IPS DF 4.7 (cell line): Measurements from ENCODE around the gene LILRB2.
"Not testable (repeated sequence)": the region's sequence is repeated elsewhere in the genome, so short reads cannot be mapped to it uniquely, and the experiment has no call there.

Experiments
- DNase-seq: peaks from one replicate; pipeline ENCODE4 v3.0.0-alpha.2; 2013; ENCODE audit warnings: low spot score; ENCODE audit errors: extremely low read depth

LILRB2 gene

DNA sequence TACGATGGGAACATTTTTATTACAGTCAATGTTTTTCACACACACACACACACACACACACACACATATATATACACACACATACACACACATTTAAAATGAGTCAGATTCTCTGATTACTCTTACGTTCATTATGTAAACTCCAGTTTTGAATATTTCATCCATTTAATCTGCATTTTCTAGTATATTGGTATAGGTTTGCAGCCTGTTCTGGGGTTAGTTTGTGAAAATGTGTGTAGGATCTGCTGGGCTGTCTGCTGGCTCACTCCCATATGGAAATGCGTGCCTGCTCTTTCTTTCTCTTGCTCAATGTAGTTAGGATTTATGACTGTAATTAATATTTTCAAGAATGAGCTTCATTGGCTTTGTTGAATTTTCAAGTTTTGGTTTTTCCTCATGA is 7.1 kb downstream of the LILRB2 start:
- DNase-seq = no peak

DNA sequence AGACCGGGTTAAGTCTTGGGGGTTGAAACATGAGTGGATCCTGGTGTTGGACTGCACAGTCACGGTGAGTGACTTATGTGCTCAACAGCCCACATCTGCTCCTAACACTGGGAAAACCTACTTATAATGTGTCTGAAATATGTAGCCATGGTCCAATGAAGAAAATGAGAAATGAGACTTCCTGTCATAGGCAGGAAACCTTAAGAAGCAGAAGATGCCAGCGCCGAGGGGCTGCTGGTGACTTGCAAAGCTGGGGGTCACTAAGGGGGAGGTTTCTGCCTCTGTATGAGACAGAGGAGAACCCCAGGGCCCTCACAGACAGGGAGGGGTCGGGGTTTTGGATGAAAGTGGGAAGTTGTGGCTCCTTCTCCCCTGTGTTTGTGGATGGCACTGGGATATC is 8.7 kb downstream of the LILRB2 start:
- not testable (repeated sequence) for DNase-seq

DNA sequence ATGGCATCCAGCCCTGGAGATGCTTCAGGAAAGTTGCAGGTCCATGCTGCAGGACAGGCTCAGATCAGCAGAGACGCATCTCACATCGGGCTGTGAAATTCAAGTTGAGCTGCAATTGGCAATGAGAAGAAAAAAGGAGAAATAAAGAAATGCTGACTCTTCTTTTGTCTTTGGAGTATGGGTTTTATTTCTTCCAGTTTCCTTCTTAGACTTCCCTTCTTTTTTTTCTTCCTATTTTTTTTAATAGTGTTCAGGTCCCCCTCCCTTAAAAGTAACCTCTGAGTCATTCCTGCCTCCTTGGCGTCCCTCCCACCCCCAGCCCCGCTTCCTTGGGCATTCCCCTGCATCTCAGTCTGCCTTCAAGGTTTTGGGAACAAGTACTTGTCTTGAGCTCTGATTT is 9.3 kb downstream of the LILRB2 start:
- not testable (repeated sequence) for DNase-seq

DNA sequence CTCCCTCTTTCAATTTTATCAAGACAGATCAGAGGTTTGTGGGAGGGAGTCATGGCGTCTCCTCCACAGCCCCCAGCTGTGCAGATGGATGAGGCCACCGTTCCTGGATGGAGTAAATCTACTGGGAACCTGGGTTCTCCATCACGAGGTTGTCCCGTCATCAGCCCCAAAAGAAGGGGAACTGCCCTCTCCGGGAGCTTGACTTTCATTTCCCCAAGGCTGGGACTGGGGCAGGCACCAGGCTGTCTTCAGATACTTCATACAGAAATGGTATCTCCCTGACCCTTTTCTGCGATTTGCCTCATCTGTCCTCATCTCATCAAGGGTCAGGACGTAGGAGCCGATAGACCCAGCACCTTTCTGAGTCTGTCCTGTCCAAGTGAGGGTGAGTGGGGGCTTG is 9.8 kb downstream of the LILRB2 start:
- DNase-seq = no peak

DNA sequence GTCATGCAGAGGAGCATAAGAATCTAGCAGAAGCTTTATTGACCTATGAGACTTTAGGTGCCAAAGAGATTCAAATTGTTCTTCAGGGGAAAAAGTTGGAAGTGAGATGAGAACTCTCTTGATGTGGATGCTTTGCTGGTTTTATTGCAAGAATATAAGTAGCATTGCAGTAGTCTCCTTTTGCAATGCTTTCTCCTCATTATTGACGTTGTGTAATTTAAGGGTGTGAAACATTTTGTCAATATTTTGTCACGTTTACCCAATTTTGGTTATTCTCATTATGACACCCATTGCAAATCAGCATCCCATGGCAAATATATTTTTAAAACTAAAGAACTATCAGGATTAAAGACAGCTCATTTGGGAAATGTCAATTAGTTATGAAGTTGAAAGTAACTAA is 12.0 kb downstream of the LILRB2 start:
- DNase-seq = no peak

DNA sequence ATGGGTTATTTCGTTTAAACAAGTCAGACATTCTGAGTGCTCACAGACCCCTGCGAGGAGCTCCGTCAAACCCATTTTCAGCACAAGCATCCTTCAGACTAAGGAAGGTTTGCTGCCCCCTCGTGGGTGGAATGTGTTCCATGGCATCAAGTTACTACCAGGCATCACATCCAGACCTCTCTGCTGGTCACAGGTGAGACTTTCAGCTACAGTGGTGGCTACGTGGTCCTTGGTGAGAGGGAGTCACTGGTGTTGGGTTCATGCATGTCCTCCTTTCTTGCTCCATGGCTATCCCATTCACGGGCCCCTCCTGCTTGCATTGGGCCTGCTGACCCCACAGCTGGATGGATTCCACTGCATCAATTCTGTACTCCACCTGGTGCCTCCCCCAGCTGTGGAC is 14.8 kb downstream of the LILRB2 start:
- DNase-seq = peak; percentile 75

DNA sequence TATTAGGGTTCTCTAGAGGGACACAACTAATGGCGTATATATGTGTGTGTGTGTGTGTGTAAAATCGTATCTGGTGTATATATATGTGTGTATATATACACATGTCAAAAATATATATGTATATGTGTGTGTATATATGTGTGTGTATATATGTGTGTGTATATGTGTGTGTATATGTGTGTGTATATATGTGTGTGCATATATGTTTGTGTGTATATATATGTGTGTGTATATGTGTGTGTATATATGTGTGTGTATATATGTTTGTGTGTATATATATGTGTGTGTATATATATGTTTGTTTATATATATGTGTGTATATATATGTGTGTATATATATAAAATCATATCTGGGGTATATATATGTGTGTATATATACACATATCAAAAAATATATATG is 18.4 kb downstream of the LILRB2 start:
- DNase-seq = no peak

DNA sequence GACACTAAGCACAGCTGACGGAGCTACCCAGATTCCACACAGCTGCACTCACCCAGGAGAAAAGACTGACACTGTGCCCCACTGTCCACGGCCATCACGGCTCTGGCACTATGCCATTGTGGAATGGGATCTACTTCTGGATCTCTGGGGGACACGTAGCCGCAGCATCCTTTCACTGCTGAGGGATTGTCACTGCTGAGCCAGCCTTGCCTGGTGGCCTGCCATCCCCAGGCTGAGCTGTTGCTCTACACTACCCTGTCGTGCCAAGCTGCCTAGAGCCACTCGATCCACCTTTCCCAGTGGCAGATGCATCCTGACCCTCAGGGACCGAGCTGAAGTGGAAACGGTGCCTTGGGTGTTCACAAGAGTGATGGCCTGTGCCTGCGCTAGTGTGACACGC is 18.8 kb downstream of the LILRB2 start:
- no peak for DNase-seq

DNA sequence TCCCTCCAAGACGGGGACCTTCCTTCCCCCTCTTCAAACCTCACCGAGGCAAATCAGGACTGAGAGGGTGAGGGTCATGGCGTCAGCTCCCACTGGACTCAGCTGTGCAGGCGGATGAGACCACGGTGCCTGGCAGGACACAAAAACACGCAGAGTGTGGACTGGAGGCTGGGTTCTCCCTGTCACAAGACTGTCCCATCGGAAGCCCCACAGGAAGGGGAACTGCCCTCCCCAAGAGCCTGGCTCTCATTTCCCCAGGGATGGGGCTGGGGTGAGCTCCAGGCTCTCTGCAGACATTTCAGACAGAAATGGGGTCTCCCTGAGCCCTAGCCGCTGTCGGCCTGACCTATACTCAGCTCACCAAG is 23.8 kb downstream of the LILRB2 start, which contains the start of gene LILRB5:
Gene LILRB5, minus strand, starts transcription at position 158 of the 365 bp plus-strand sequence. Its CDS starts 80 bp downstream, at position 78.
- DNase-seq = no peak

DNA sequence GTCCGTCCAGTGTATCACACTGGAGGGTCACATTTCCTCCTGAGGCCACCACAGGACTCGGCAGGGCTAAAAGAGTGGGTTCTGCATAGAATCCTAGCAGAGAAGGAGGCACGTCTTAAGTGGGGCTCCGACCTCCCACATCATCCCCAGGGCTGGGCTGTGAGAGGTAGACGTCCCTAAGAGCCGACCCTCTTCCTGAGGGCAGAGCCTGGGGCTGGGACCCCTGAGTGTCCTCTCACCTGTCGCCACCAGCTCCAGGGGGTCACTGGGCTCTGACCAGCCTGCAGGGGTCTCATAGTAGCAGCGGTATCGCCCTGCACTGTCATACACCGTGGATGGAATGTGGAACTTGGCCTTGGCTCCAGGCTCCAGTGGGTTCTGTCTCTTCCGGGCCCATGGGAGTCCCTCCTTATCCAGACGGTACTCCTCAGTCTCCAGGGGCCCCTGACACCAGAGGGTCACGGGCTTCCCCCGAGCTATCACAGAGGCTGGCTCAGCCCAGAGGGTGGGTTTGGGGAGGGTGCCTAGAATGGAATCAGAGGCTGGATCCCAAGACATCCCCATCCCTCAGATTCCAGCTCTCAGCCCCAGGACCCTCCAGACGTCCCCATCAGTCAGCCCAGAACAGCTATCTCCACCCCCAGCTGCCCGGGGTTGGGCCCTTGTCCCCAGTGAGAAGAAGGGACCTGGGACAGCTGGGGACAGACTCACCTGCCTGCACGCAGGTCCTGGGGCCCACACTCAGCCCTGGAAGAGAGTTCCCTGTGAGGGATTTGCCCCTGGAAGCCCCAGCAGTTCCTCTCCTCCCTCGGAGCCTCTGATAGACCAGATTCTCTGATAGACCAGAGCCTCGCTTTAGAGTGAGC is 24.4 kb downstream of the LILRB2 start:
- no peak for DNase-seq

DNA sequence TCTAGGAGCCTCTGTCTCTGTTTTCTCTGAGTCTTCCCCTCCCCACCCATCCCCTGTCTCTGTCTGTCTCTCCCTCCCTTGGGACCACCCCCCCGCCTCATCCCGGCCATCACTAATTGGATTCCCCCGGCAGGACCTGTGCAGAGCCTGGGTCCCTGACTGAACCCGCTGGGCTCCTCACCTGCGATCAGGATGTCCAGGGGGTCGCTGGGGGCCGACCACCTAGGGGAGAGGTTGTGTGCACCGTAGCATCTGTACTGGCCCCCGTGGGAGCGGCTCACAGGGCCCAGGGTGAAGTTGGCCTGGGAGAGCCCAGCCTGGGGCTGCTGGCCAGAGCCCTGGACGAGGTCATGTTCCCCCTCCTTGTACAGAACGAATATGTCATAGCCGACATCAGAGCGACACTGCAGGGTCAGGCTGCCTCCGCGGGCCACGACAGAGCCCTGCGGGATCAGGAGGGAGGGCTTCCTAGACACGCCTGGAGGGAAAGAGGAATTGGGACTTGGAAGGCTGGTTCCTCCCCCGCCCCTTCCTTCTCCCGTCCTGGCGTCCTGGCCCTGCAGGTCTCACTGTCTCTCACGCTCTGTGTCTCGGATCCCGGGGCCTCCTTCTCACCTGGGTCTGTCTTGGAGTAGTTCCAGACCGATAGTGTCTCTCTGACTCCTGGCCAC is 25.7 kb downstream of the LILRB2 start:
- no peak for DNase-seq

DNA sequence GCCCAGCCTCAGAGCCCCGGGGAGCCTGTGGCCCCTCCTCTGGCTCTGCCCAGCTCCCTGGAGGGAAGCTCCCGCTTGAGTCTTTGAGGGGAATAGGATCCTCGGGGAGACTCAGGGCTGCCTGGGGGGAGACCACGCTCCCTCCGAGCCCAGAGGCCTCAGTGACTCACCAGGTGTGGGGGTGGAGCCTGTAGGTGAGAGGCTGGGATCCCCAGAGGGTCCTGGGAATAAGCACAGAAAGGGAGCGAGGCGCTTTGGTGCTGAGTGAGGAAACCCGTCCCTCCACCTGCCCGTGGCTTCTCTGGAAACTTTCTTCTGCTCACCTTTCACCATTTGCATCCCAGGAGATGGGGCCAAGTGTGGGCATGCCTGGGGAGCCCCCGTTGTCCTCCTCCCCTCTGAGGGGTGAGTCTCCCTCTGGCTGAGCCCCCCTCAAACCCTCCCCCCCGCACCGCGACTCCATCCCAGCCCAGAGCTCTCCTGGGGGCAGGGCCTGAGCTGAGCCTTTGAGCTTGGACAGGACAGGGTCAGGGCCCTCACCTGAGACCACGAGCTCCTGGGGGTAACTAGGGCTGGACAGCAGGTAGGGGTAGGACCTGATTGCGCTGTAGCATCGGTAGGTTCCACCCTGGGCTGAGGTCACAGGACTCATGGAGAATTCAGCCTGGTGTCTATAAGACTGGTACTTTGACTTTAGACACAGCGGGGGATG is 26.6 kb downstream of the LILRB2 start:
- no peak for DNase-seq

DNA sequence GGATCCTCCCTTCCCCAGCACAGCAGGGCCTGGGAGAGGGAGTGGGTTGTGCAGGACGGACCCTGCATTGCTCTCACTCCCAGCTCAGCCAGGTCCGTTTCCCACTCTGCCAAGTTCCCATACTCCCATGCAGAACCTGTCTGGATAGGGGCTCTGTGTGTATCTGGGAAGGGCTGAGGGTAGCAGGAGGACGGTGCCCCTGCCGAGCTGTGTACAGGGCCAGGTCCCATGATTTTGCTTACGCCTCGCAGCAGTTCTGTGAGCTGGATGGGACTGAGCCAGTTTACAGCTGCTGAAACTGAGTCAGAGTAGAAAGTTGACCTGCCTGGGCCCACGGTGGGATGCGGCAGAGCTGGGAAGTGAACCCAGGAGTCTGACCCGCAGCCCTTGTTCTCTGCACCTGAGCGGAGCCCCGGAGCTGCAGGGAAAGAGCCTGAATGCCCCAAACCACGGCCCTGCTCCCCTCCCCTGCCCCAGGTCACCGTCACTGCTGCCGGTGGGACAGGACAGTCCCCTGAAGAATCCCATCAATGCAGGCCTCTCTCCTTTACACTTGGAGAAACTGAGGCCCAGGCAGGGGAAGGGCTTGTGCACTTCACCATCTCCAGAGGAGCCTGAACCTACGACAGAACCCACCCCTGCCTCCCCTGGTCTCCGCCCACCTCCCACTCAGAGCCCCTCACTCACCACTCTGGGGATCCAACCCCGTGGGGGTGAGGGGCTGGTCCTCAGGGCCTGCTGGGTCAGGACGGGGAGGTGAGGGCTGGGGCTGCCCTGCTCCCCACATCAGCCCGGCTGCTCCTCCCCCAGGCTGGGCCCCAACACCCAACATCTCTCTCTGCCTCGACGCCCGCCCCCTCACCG is 27.3 kb downstream of the LILRB2 start:
- no peak for DNase-seq

DNA sequence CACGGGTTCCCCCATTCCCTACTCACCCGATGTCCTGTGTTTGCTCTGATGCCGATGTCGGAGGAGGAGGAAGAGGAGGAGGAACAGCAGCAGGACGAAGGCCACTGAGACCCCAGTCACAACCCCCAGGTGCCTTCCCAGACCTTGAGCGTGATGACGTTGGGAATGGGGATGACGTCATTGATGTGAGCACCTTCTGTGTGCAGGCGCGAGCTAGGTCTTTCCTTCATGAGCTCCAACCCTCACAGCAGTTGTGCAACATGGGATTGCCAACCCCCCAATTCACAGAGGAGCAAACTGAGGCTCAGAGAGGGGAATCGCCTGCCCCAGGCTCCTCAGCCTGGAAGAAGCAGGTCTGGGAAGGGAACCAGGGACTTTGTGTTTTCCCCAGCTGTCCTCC is 28.1 kb downstream of the LILRB2 start:
- DNase-seq = no peak

DNA sequence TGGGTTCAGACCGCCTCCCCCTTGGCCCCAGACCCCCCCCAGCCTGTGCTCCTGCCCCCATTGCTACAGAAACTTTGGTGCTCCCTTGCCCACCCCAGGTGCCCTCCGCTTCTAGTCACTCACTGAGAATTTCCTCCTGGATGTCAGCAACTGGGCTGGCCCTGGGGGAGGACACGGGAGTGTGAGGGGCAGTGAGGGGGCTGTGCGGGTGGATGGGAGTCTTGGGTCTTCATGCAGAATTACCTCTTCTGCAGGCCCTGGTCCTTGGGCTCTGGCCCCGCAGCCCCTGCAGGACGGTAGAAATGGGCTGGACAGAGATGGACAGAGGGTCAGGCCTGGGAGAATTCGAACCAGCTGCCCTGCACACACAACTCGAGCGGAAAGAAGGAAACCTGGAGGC is 28.7 kb downstream of the LILRB2 start:
- DNase-seq = no peak

DNA sequence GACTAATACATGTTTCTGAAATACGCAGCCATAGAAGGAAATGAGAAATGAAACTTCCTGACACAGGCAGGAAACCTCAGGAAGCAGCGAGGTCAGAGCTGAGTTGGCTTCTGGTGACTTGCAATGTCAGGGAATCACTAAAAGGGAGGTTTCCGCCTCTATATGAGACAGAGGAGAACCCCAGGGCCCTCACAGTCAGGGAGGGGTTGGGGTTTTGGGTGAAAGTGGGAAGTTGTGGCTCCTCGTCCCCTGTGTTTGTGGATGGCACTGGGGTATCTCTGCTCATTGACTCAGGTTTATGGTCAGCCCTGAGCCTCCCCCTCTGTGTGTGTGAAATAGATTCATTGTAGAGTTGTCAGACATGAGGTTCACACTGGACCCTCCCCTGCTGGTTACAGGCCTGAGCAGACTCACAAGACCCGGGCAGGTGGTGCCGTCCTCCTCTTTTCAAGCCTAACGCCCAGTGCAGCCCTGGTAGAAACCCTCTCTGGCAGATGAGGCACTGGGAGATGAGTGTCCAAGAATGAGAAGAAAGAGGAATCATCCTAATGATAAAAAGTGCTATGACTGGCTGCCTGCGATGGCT is 32.8 kb downstream of the LILRB2 start:
- DNase-seq = no peak

DNA sequence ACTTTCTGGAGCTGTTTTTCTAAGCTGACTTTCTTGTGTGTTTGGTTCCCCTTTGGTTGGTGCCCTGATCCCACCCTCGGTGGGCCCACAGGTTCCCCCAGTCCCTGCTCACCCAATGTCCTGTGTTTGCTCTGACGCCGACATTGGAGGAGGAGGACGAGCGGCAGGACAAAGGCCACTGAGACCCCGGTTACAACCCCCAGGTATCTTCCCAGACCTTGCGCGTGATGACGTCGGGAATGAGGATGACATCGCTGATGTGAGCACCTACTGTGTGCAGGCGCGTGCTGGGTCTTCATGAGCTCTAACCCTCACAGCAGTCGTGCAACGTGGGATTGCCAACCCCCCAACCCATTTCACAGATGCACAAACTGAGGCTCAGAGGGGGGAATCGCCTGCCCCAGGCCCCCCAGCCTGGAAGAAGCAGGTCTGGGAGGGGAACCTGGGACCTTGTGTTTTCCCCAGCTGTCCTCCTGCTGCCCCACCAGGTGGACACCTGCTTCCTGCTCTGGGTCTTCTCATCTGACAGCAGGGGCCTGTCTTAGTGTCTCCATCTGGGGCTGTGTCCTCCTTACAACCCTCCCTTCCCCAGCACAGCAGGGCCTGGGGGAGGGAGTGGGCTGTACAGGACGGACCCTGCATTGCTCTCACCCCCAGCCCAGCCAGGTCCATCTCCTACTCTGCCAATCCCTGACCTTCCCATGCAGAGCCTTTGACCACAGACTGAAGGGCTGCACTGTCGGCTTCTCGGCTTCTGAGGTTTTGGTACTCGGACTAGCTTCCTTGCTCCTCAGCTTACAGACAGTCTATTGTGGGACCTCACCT is 33.6 kb downstream of the LILRB2 start:
- DNase-seq = no peak

DNA sequence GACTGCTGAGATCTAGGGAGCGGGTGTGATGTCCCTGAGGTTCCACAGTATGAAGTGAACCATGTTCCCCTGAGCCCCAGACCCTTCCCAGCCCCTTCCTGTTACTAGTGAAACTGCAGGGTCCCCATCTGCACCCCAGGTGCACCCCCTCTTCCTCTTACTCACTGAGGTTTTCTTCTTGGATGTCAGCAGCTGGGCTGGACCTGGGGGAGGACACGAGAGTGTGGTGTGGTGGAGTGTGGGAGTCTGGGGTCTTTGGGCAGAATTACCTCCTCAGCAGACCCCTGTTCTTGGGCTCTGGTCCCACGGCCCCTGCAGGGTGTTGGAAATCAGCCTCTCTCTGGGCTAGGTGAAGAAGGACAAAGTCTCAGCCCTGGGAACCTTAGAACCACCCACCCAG is 35.0 kb downstream of the LILRB2 start:
- no peak for DNase-seq

DNA sequence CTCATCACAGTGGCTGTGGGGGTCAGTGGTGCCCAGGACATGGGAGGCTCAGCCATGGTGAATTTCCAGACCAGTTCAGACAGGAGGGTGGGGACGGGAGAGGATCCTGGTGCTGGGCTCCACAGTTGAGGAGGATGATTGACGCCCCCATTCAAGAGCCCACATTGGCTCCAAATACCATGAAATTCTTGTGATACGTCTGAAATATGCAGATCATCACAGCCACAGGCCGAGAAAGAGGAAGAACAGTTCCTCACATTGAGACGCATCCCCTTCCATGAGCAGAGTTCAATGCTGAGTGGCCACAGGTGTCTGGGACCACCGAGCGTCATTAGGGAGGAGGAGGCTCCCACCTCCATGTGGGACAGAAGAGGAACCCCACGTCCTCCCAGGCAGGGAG is 37.1 kb downstream of the LILRB2 start:
- DNase-seq = not testable (repeated sequence)

DNA sequence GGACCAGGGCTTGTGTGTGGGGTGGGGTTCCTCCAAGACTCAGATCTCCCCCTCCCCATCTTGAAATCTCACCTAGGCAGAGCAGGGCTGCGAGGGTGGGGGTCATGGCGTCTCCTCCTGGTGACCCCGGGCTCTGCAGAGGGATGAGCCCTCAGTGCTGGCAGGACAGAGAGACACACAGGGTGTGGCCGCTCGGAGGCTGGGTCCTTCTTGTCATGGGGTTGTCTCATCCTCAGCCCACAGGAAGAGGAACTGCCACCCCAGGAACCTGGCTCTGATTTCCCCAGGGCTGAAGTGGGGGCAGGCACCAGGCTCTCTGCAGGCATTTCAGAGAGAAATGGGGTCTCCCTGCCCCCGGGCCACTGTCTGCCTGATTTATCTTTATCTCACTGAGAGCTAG is 38.3 kb downstream of the LILRB2 start, which contains the start of gene LILRA6:
Gene LILRA6, minus strand, starts transcription at position 145 of the 400 bp plus-strand sequence.
- not testable (repeated sequence) for DNase-seq
